GM03348 (cell line): ENCODE measurements around the gene ROBO1.
"Not testable (repeated sequence)": the region's sequence is repeated elsewhere in the genome, so short reads cannot be mapped to it uniquely, and the experiment has no call there.

Experiments used
- DNase-seq: peaks from one replicate; pipeline ENCODE4 v3.0.0; 2012; ENCODE audit warnings: low spot score

ROBO1 gene

DNA sequence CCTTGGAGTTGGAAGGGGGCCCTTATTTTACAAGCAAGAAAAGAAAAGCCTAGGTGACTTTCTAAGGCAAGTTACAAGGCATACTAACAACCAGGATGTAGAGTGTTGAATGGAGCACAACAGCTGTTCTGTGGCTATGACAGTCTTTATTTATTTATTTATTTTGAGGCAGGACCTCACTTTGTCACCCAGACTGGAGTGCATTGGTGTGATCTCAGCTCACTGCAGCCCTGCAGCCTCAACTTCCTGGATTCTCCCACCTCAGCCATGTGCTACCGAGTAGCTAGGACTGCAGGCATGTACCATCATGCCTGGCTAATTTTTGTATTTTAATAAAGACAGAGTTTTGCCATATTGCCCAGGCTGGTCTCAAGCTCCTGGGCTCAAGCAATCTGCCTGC lies 973.4 kb downstream of the ROBO1 start:
- DNase-seq: no peak

- no peak for DNase-seq
These were observed 975.1 kb downstream of the ROBO1 start for GRCh38 chr3:78792733-78793132.

DNA sequence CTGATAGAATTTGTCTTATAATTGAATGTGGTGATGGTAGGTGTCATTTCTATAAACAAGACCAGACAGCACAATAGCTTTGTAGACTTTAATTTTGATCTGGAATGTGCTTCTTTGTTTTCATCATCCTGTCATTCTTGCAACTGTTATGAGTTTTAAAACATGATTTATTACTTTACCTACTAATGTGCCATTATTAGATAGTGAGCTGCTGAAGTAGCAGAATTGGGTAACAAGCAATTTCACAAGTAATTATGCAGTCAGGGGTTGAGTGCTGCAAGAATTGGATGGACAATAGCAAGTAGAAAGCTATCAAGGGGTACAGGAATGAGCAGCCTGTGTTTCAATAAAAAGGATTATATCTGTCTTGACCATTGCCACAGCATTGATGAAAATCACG lies 975.6 kb downstream of the ROBO1 start:
- DNase-seq: no peak

DNA sequence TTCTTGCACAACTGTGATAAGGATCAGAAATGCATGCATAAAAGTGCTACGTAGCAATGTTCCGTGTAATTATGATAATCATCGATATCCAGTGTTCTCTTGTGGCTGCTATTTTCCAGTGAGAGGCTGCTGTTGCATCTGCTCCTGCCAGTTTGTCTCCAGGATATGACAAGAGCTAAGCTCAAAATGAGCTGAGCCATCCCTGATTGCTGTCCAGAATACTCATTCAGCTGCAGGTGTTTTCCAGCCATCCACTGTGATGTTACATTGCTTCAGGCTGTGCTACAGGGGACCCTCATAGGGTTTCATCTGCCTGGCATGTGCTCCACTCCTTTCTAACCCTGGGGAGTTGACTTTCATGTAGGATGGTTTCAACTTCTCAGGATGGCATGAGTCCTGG lies 976.0 kb downstream of the ROBO1 start:
- no peak for DNase-seq

DNA sequence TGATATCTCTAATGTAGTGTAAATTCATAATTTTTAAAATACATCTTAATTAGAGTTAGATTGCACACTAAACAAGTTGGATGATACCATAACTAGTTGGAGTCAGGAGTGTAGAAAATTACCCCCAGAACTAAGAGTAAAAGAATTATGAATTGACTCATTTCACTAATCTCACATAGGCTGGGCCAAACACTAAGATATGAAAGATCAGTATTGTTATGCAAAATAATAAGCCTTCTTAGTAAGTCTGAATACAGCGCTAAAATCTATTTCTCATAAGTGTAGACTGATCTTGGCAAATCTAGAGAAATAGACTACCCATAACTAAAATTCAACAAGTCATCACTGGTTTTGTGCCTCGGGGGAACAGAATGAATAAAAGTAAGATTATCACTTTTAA lies 979.0 kb downstream of the ROBO1 start:
- no peak for DNase-seq

DNA sequence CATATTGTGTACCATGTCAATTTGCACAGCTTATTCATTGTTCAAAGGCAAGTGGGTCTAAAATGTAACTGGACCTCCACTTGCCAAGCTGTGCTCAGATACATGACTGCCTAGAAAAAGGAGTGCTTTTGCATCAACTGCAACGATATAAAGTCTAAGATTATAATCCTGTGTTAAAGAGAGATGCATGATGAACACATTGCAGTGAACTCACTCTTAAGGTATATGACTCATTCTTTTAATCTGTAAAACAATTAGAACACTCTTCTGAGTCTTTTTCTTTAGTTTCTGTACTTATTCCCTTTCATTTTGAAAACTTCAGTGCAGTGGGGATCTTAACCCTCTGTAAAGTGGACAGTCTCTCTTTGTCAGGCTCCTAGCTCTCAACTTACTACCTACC lies 982.8 kb downstream of the ROBO1 start:
- DNase-seq: no peak

DNA sequence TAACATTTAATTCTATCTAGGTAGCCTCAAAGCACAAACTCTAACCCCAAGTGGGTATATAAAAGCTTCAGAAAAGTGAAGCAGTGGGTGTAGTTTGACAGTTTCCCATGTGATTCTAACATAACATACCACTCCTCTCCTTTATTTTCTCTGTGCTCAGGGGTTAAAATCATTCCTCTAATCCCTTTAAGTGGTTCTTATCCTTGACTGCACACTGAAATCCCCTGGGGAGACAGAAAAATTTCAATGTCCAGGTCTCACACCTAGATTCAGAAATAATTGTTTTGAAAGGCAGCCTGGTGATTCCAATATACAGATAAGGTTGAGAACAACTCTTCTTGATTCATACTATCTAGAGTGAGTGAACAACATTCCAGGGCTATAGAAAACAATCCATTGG lies 986.4 kb downstream of the ROBO1 start:
- DNase-seq: no peak

DNA sequence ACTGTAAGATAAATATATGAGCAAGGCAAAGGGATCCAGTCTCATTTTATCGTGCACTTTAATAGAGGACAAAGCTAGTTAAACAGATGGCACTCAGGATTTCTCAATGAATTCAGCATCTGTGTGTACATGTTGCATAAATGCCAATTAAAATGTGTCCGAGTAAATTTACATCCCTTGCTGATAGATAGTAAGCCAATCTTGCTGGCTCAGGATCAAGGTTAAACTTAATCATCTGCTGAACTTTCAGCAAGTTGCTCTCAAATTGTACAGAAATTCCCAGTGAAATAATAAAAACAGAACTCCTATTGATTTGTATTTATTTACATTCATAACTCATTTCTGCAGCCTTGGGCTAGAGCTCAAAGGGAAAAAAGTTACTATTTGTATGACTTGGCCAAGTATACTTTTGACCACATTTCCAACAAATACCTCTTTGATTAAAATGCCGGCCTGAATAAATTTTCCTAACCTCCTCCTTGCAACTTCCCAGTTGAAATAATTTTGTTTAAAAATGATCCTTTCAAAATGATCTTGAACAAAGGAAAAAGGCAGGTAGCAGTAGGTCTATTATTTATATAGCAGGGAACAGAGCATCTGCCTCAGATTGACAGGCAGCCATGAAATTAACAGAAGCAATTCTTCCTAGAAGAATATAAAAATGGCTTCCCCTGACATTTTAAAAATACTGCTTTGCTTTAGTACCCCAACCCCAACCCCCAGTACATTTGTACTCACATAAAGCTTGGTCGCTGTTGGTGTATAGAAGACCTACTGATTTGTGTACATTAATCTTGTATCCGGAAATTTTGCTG lies 1001.9 kb downstream of the ROBO1 start:
- no peak for DNase-seq

DNA sequence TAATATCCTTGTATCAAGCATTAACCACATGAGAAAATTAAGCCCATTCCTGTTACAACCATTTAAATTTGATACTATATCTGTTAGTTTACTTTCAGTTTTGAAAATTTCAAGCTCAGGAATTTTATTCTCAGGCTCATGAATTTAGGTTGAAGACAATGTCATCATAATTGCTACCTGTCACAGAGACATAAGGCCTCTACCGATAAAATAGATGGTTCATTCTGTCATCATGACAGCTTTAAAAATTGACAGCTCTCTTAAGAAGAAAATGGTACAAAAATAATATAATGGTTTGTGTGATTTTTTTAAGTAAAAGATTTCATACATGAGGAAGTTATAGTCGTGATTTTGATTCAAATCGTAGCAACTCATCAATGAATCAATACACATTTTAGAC lies 1003.2 kb downstream of the ROBO1 start:
- no peak for DNase-seq

DNA sequence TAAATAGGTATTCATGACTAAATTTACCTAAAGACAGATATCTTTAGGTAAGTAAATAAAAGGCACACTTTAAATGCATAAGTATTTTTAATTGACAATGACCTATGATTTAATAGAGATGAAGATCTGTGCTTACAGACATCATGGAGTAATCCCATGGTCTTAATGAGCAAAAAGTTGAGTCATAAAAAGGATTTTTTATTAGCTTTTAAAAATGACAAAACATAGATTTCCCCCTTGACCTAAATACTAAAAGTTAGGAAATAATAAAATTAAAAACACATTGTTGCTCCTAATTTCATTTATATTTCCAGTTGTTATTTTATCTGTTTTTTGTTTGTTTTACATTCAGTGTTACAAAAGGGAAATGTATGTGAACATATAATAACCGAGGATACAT lies 1005.7 kb downstream of the ROBO1 start:
- no peak for DNase-seq

GRCh38 chr3:78761126-78761525 lies 1006.7 kb downstream of the ROBO1 start:
- no peak for DNase-seq

GRCh38 chr3:78757731-78758130 lies 1010.1 kb downstream of the ROBO1 start:
- no peak for DNase-seq

DNA sequence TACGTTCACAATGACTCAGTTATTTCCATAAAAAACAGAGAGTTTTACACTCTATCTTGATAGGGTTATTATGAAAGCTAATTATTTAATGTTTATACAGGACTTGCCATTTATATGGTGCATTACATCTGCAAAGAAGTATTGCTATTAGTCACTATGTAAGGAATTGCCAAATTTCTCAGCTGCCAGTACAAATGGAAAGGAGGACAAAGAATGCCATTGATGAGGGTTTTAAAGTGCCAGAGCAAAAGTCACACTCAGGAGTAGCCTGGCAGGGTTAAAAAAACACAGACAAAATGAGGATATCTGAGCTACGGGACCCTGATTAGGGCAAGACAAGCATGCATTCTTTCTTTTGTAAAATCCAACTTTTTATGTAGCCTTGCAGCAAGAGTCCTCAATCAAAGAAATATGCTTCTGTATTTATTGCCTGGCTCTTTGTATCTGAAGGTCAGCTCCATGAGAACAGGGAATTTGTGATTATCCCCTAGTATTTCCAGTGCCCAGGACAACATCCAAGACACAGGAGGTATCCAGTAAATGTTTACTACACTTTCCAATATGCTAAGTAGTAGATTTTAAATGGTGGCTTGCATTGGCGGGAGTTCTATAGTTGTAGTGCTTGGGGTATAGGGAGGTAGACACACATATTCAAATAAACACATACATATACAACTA lies 1013.6 kb downstream of the ROBO1 start:
- DNase-seq: peak; percentile 62

DNA sequence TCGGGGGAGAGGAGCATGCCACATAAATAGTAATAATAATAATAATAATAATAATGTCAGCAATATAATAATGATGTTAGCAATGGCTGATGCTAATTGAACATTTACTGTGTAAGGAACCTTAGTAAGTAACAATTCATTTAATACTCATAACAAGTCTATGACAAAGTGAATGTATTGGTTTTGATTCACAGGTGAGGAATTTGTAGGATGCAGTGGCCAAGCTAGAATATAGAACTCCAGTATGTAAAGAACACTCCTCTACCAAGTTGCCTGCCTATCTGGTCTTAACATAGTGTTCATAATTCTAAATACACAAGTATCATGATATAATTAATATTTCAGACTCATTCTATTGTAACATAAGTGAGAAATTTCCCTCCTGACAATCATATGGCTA lies 1016.5 kb downstream of the ROBO1 start:
- DNase-seq: no peak

DNA sequence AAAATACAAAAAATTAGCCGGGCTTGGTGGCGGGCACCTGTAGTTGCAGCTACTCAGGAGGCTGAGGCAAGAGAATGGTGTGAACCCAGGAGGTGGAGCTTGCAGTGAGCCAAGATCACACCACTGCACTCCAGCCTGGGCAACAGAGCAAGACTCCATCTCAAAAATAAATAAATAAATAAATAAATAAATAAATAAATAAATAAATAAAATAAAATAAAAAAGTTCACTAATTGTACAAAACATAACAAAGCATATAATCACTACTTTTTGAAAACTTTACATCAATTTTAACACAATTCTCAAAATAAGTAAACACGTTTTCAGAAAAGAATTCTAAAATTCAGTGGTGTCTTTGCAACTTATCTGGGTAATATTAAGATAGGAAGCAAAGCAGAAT lies 1017.5 kb downstream of the ROBO1 start:
- not testable (repeated sequence) for DNase-seq

- DNase-seq: no peak
These were observed 1018.7 kb downstream of the ROBO1 start for GRCh38 chr3:78749056-78749455.

- no peak for DNase-seq
These were observed 1022.0 kb downstream of the ROBO1 start for GRCh38 chr3:78745847-78746246.

GRCh38 chr3:78742491-78742890 lies 1025.3 kb downstream of the ROBO1 start:
- no peak for DNase-seq

- no peak for DNase-seq
These were observed 1025.8 kb downstream of the ROBO1 start for GRCh38 chr3:78742041-78742440.

GRCh38 chr3:78741066-78741645 lies 1026.6 kb downstream of the ROBO1 start:
- no peak for DNase-seq

- DNase-seq: no peak
These were observed 1029.0 kb downstream of the ROBO1 start for GRCh38 chr3:78738833-78739232.

DNA sequence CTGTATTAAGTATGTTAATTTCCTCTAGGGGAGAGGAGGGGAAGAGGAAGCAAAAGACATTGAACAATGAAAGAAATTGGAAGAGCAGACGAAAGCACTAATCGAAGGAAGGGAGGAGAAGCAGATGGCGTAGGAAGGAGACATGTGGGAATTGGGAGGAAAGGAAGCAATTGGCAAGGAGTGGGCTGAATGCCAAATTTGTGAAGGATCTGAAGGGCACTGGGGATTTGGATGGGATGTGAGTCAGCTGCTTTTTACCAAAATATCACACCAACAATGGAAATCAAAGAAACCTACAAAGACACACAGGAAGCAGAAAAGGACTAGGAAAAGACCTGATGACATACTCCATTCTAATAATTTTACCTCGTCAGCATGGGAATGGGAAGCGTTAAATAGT lies 1029.8 kb downstream of the ROBO1 start:
- no peak for DNase-seq

DNA sequence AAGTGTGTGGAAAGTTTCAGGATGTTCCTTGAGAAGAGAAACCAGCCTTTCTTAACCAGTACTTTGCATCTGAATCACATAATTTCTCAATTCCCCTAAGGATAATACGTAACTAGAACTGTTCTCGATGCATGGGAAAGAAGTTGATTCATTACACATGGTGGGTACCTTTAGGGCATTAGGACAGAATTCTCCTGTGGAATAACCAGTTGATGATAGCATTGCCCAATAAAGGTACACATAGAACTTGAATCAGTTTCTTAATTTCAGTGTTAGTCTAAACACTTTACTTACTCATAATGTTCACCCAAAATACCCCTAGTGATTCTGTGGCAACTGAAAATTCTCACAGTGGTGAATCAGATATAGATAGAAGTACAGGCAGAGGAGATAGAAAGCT lies 1030.9 kb downstream of the ROBO1 start:
- no peak for DNase-seq
